HCT116 (cell line): ENCODE measurements around the gene TRIM13.
"Not testable (repeated sequence)": the region's sequence is repeated elsewhere in the genome, so short reads cannot be mapped to it uniquely, and the experiment has no call there.

Source experiments
- CEBPB ChIP-seq: IDR thresholded peaks from 2 replicates; pipeline ENCODE4 v1.6.1; 2012; ENCODE audit warnings: low read depth
- CTCF ChIP-seq, 3 experiments: fragments of 200-600 bp in 1 of 3; sonication (generic) in 1 of 3; IDR thresholded peaks in 2 of 3; conservative IDR thresholded peaks in 1 of 3; 2 replicates each; pipeline ENCODE4 v1.5.1; 2012 to 2017; ENCODE audit warnings: low read depth in 2 of 3, low read length in 2 of 3, antibody characterized with exemption in 1 of 3, borderline replicate concordance in 1 of 3, control low read depth in 1 of 3, mild to moderate bottlenecking in 1 of 3, mixed read lengths in 1 of 3, mixed run types in 1 of 3, moderate library complexity in 1 of 3; ENCODE audit not compliant: insufficient read depth in 1 of 3
- EGR1 ChIP-seq: IDR thresholded peaks from 2 replicates; pipeline ENCODE4 v1.6.1; 2012; ENCODE audit warnings: low read depth
- POLR2AphosphoS5 ChIP-seq: IDR thresholded peaks from 2 replicates; pipeline ENCODE4 v1.6.1; 2011; ENCODE audit warnings: mild to moderate bottlenecking, low read depth, low read length, moderate library complexity
- REST ChIP-seq: IDR thresholded peaks from 2 replicates; pipeline ENCODE4 v1.6.1; 2012; ENCODE audit warnings: low read depth
- SIN3A ChIP-seq: IDR thresholded peaks from 2 replicates; pipeline ENCODE4 v1.6.1; 2012; ENCODE audit warnings: low read depth
- YY1 ChIP-seq: IDR thresholded peaks from 2 replicates; pipeline ENCODE4 v1.6.1; 2011; ENCODE audit warnings: low read length, low read depth, moderate library complexity, mild to moderate bottlenecking; ENCODE audit not compliant: insufficient replicate concordance; ENCODE audit errors: extremely low read depth

GRCh38 chr13:49990612-49991011 lies 6.2 kb upstream of the TRIM13 start:
- TF ChIP-seq CEBPB; CTCF (IDR thresholded peaks at IDR 0.05 in 2 of 3, conservative IDR thresholded peaks at IDR 0.05 in 1 of 3; ENCODE audit: borderline replicate concordance in 1 of 3, insufficient read depth in 1 of 3, low read depth in 2 of 3, low read length in 2 of 3); REST; SIN3A; EGR1; POLR2AphosphoS5; YY1: not testable (repeated sequence)
